RWPE2 (cell line): Measurements from ENCODE around the gene SEC23B.
A peak's percentile ranks its signal among the peaks of the same experiment; 100 is the strongest.

Experiments used
- ATAC-seq: fragments of 200-7000 bp; cut with Tn5 transposase; 3 replicates; pipeline ENCODE4 v1.9.1; 2021; ENCODE audit warnings: low read depth
- DNase-seq: peaks from one replicate; pipeline ENCODE4 v3.0.0-alpha.2; 2020; ENCODE audit warnings: low spot score
- H3K27ac ChIP-seq: fragments of 450-650 bp; 2 replicates; pipeline ENCODE4 v1.5.1; 2017; ENCODE audit warnings: mild to moderate bottlenecking; ENCODE audit not compliant: poor library complexity, severe bottlenecking
- H3K27me3 ChIP-seq: fragments of 250-450 bp; sonication (Bioruptor Pico); 2 replicates; pipeline ENCODE4 v1.5.1; 2021; ENCODE audit warnings: mild to moderate bottlenecking, moderate library complexity; ENCODE audit not compliant: insufficient read depth, poor library complexity, severe bottlenecking
- H3K36me3 ChIP-seq: fragments of 250-450 bp; sonication (Bioruptor Pico); 2 replicates; pipeline ENCODE4 v1.5.1; 2020; ENCODE audit warnings: low read depth, mild to moderate bottlenecking, moderate library complexity
- H3K4me1 ChIP-seq: fragments of 250-450 bp; sonication (Bioruptor Pico); 2 replicates; pipeline ENCODE4 v1.5.1; 2021; ENCODE audit warnings: mild to moderate bottlenecking, moderate library complexity; ENCODE audit not compliant: insufficient read depth, poor library complexity, severe bottlenecking
- H3K4me3 ChIP-seq: fragments of 250-450 bp; sonication (Bioruptor Pico); 2 replicates; pipeline ENCODE4 v1.5.1; 2021; ENCODE audit warnings: mild to moderate bottlenecking, moderate library complexity; ENCODE audit not compliant: severe bottlenecking
- H3K9me3 ChIP-seq: fragments of 250-450 bp; sonication (Bioruptor Pico); 2 replicates; pipeline ENCODE4 v1.5.1; 2021; ENCODE audit warnings: mild to moderate bottlenecking, moderate library complexity; ENCODE audit not compliant: severe bottlenecking
- TF ChIP-seq, protein P1 (sequence below): fragments of 450-650 bp; IDR thresholded peaks from one replicate; pipeline ENCODE4 v1.5.1; 2017; ENCODE audit warnings: mild to moderate bottlenecking, moderate library complexity; ENCODE audit not compliant: poor library complexity, severe bottlenecking

The SEC23B gene

DNA sequence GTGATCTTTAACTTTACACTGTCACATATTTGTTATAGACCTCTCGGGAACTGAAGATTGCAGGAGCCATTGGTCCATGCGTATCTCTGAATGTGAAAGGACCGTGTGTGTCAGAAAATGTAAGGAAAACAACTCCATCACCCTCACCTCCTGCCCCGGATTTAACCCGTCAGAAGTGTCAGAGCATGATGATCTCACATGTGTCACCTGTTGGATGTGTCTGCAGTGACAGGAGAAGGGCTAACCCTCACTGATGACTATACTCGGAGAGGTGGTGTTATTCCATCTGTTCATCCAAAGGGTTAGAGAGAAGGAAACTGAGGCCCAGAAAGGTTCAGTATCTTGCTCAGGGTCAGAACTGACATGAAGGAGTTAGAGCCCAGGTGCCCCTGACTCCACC lies 24.9 kb downstream of the SEC23B start:
- Histone ChIP-seq H3K4me1 (no peaks in the 10 kb centered on the region), H3K9me3 (no peaks in the 10 kb centered on the region), H3K27ac (no peak overlapping the region), H3K36me3 (peaks cover 97% of the 10 kb centered on the region), H3K27me3 (no peaks in the 10 kb centered on the region), H3K4me3 (no peak overlapping the region)
- ATAC-seq, result no peak
- no peak for DNase-seq
- TF ChIP-seq, protein P1, sequence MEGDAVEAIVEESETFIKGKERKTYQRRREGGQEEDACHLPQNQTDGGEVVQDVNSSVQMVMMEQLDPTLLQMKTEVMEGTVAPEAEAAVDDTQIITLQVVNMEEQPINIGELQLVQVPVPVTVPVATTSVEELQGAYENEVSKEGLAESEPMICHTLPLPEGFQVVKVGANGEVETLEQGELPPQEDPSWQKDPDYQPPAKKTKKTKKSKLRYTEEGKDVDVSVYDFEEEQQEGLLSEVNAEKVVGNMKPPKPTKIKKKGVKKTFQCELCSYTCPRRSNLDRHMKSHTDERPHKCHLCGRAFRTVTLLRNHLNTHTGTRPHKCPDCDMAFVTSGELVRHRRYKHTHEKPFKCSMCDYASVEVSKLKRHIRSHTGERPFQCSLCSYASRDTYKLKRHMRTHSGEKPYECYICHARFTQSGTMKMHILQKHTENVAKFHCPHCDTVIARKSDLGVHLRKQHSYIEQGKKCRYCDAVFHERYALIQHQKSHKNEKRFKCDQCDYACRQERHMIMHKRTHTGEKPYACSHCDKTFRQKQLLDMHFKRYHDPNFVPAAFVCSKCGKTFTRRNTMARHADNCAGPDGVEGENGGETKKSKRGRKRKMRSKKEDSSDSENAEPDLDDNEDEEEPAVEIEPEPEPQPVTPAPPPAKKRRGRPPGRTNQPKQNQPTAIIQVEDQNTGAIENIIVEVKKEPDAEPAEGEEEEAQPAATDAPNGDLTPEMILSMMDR, result no peak

DNA sequence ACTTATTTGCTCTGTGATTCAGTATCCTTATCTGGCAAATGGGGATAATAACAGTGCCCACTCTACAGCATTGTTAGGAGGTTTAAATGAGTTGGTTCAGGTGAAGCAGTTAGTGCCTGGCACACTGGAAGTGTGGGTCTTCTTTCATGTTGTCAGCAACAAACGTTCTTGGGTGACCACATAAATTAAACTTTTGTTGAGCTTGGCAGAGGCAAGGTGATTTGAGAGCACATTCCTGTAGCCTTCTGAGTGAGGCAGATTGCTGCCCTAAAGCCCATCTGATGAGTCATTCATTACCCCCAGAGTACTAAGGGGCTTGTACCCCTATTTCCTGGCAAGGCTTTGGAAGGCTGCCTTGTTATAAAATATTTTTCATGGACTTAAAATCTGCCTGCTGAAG lies 25.8 kb downstream of the SEC23B start:
- no peaks in the 10 kb centered on the region for H3K4me1 ChIP-seq
- TF ChIP-seq, protein P1, result no peak
- no peak overlapping the region for H3K27ac ChIP-seq
- no peak overlapping the region for H3K4me3 ChIP-seq
- DNase-seq (no peak), ATAC-seq (no peak)
- peaks cover 97% of the 10 kb centered on the region for H3K36me3 ChIP-seq
- no peaks in the 10 kb centered on the region for H3K27me3 ChIP-seq
- H3K9me3 ChIP-seq, result no peaks in the 10 kb centered on the region

DNA sequence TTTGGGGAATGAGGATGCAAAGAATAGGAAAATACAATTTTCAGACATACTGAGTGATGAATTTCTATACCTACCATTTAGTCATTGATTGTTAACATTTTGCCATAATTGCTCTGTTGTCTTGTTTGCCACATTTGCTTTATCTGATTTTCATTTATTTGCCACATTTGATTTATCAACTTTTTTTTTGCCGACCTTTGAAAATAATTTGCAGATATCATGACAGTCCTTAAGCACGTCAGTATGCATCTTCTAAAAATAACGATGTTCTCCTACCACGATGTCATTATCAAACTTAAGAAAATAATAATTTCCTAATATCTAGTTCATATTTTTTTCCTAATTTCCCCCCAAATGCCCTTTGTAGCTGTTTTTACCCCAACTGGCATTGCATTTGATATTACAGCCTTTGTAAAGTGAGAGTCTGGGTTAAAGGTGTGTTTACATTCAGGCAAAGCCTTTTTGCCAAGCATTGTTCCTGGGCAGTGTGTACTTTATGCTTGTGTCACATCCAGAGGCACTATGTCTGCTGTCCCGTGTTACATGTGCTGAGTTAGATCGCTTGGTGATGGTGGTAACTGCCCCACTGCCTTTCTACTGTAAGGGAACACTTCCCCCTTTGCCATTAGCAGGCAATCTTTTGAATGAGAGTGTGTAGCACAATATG lies 26.4 kb downstream of the SEC23B start:
- TF ChIP-seq, protein P1, result no peak
- DNase-seq, result no peak
- no peak for ATAC-seq
- H3K27me3 ChIP-seq, result no peaks in the 10 kb centered on the region
- peaks cover 97% of the 10 kb centered on the region for H3K36me3 ChIP-seq
- no peaks in the 10 kb centered on the region for H3K9me3 ChIP-seq
- no peaks in the 10 kb centered on the region for H3K4me1 ChIP-seq
- no peak overlapping the region for H3K27ac ChIP-seq
- H3K4me3 ChIP-seq, result no peak overlapping the region

DNA sequence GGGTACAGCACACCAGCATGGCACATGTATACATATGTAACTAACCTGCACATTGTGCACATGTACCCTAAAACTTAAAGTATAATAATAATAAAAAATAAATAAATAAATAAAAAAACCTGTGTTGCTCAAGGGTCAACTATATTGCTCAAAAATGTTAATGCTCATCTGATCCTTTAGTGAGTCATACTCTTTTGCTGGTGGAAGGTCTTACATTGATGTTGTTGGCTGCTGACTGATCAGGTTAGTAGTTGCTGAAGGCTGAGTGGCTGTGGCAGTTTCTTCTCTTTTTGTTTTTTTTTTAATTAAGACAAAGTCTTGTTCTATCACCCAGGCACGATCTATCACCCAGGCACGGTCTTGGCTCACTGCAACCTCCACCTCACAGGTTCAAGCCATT lies 29.9 kb downstream of the SEC23B start:
- no peak for DNase-seq

DNA sequence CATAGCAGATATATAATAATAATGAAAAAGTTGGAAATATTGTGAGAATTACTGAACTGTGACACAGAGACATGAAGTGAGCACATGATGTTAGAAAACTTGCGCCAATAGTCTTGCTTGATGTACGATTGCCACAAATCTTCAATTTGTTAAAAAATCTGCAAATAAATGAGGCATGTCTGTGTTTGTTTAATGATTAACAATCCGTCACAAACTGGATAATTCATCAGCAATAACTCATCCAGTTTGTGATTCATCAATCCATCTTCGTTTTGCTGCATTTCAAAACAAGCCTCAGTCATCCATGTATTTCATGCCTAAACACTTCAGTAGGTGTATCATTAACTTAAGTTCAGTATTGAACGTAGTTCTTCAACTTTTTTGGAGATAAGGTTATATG lies 34.0 kb downstream of the SEC23B start:
- Histone ChIP-seq H3K27me3 (no peaks in the 10 kb centered on the region), H3K36me3 (peaks cover 95% of the 10 kb centered on the region), H3K9me3 (no peaks in the 10 kb centered on the region), H3K4me1 (peaks cover 18% of the 10 kb centered on the region), H3K27ac (peak overlapping the region; percentile 59), H3K4me3 (no peak overlapping the region)
- ATAC-seq, result peak; percentile 84
- no peak for DNase-seq
- TF ChIP-seq, protein P1, result no peak

More for the DNA sequence above, 29.9 kb downstream of the SEC23B start:
- no peaks in the 10 kb centered on the region for H3K27me3 ChIP-seq
- peak; percentile 60; the same call in 2 of the 3 replicates for ATAC-seq
- H3K36me3 ChIP-seq, result peaks cover 95% of the 10 kb centered on the region
- H3K9me3 ChIP-seq, result no peaks in the 10 kb centered on the region
- no peak overlapping the region for H3K27ac ChIP-seq
- no peak overlapping the region for H3K4me3 ChIP-seq
- TF ChIP-seq, protein P1, result no peak
- H3K4me1 ChIP-seq, result peaks cover 18% of the 10 kb centered on the region
